Measurements from ENCODE around the gene KIAA1586.
A peak's percentile ranks its signal among the peaks of the same experiment; 100 is the strongest.
"Not testable (repeated sequence)": the region's sequence is repeated elsewhere in the genome, so short reads cannot be mapped to it uniquely, and the experiment has no call there.

KIAA1586 gene, protein sequence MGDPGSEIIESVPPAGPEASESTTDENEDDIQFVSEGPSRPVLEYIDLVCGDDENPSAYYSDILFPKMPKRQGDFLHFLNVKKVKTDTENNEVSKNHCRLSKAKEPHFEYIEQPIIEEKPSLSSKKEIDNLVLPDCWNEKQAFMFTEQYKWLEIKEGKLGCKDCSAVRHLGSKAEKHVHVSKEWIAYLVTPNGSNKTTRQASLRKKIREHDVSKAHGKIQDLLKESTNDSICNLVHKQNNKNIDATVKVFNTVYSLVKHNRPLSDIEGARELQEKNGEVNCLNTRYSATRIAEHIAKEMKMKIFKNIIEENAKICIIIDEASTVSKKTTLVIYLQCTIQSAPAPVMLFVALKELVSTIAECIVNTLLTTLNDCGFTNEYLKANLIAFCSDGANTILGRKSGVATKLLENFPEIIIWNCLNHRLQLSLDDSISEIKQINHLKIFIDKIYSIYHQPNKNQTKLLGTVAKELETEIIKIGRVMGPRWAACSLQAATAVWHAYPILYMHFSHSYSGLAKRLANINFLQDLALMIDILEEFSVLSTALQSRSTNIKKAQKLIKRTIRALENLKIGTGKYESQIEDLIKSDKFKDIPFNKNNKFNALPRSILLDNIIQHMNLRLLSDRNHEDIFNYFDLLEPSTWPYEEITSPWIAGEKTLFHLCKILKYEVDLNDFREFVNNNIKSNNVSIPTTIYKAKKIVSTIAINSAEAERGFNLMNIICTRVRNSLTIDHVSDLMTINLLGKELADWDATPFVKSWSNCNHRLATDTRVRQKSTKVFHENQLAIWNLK

GRCh38 chr6:57046332-57047256, at the start of gene KIAA1586:
KIAA1586 (plus strand) TSS chr6:57046693; CDS start chr6:57046756, 63 bp downstream.
- H3K4me3 Mint-ChIP-seq, result peak within 1 kb of the TSS; percentile 91
- H3K4me1 Mint-ChIP-seq, result peaks cover 23% of the 10 kb centered on the region
- peaks cover 17% of the 10 kb centered on the region for H3K27me3 Mint-ChIP-seq (ENCODE audit: low read depth, poor library complexity)
- peak; percentile 85 for DNase-seq
- H3K27ac Mint-ChIP-seq, result peak within 1 kb of the TSS; percentile 94
- peaks cover 38% of the 10 kb centered on the region for H3K36me3 Mint-ChIP-seq (ENCODE audit: low read depth)
- H3K9me3 Mint-ChIP-seq, result peaks cover 23% of the 10 kb centered on the region

DNA sequence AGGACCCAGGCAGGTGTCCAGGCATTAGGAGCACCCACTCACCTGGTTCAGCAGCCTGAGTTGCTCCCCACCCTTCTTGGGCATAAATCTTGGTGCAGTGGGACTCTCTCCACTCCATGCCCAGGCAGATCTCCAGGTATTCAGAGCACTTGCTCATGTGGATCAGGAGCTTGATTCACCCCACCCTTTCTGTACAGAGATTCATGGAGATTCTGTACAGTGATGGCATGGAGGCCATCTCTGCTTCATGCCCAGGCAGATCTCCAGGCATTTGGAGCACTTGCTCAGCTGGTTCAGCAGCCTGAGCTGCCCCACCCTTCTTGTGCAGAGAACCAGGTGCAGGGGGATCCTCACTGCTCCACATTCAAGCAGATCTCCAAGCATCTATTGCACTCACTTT, 47.4 kb upstream of the KIAA1586 start:
- Mint-ChIP-seq H3K27me3 (ENCODE audit: low read depth, poor library complexity) (peaks cover 4% of the 10 kb centered on the region), H3K27ac (no peak overlapping the region), H3K4me3 (no peak overlapping the region), H3K36me3 (ENCODE audit: low read depth) (peaks cover 5% of the 10 kb centered on the region), H3K4me1 (no peaks in the 10 kb centered on the region), H3K9me3 (peaks cover 18% of the 10 kb centered on the region)
- TF ChIP-seq CTCF (IDR thresholded peaks at IDR 0.05), result no peak
- DNase-seq, result no peak

- H3K36me3 Mint-ChIP-seq (ENCODE audit: low read depth); H3K27ac Mint-ChIP-seq; H3K4me1 Mint-ChIP-seq: not testable (repeated sequence)
Measured at GRCh38 chr6:56999748-57000147, 46.7 kb upstream of the KIAA1586 start.

GRCh38 chr6:57002197-57002596, 44.3 kb upstream of the KIAA1586 start:
- Mint-ChIP-seq H3K27ac (no peak overlapping the region), H3K27me3 (ENCODE audit: low read depth, poor library complexity) (peaks cover 6% of the 10 kb centered on the region), H3K36me3 (ENCODE audit: low read depth) (peaks cover 5% of the 10 kb centered on the region), H3K4me3 (no peak overlapping the region), H3K4me1 (no peaks in the 10 kb centered on the region), H3K9me3 (peaks cover 18% of the 10 kb centered on the region)
- no peak for TF ChIP-seq CTCF (IDR thresholded peaks at IDR 0.05)
- no peak for DNase-seq

More at GRCh38 chr6:56999748-57000147, 46.7 kb upstream of the KIAA1586 start:
- not testable (repeated sequence) for H3K4me3 Mint-ChIP-seq; DNase-seq; H3K27me3 Mint-ChIP-seq (ENCODE audit: low read depth, poor library complexity)
- peaks cover 18% of the 10 kb centered on the region for H3K9me3 Mint-ChIP-seq

DNA sequence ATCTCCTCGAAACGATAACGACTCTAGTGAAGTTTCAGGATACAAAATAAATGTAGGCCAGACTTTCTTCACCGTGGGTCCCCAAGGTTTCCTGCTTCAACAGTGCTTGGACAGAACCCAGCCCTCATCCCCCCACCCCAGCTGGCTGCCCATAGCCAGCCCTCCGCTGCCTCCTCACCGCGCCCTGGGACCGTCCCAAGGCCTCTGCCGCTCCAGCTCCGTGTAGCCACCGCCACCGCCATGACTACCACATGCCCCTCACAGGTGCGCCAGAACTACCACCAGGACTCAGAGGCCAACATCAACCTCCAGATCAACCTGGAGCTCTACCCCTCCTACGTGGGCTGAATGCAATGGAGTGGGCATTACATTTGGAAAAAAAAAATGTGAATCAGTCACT, 42.2 kb upstream of the KIAA1586 start:
- Mint-ChIP-seq H3K27ac (no peak overlapping the region), H3K4me3 (no peak overlapping the region), H3K27me3 (ENCODE audit: low read depth, poor library complexity) (peaks cover 6% of the 10 kb centered on the region), H3K9me3 (peaks cover 4% of the 10 kb centered on the region), H3K36me3 (ENCODE audit: low read depth) (no peaks in the 10 kb centered on the region), H3K4me1 (no peaks in the 10 kb centered on the region)
- no peak for DNase-seq
- TF ChIP-seq CTCF (IDR thresholded peaks at IDR 0.05), result no peak

GRCh38 chr6:57006101-57006500, 40.4 kb upstream of the KIAA1586 start:
- H3K27me3 Mint-ChIP-seq (ENCODE audit: low read depth, poor library complexity), result peaks cover 2% of the 10 kb centered on the region
- no peaks in the 10 kb centered on the region for H3K4me1 Mint-ChIP-seq
- no peaks in the 10 kb centered on the region for H3K36me3 Mint-ChIP-seq (ENCODE audit: low read depth)

DNA sequence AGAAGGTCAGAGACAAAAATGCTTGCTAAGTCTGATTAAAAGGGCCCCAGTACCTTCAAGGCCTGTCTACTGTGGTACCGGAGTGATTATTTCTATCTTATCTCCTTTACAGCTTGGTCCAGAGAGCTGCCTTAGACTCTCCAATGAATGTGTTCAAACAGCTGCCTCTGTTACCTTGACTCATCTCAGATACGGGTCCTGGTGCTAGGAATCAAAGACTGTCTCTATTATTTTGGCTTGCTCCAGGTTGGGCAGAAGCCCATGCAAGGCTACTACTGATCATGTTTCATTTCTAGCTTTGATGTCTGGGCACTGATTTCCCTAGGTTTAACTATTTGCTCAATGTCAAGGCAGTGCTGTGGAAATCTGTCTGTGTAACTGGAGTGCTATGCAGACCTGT, 38.4 kb upstream of the KIAA1586 start:
- H3K27me3 Mint-ChIP-seq (ENCODE audit: low read depth, poor library complexity); H3K27ac Mint-ChIP-seq; H3K4me3 Mint-ChIP-seq; H3K36me3 Mint-ChIP-seq (ENCODE audit: low read depth); H3K9me3 Mint-ChIP-seq; DNase-seq; H3K4me1 Mint-ChIP-seq: not testable (repeated sequence)

More at GRCh38 chr6:57006101-57006500, 40.4 kb upstream of the KIAA1586 start:
- no peak for TF ChIP-seq CTCF (IDR thresholded peaks at IDR 0.05)
- DNase-seq, result no peak
- H3K9me3 Mint-ChIP-seq, result no peaks in the 10 kb centered on the region
- no peak overlapping the region for H3K4me3 Mint-ChIP-seq
- no peak overlapping the region for H3K27ac Mint-ChIP-seq

All from nephron progenitor cell (in vitro differentiated cells).